ENCODE results near the gene VWF.

The VWF gene

DNA sequence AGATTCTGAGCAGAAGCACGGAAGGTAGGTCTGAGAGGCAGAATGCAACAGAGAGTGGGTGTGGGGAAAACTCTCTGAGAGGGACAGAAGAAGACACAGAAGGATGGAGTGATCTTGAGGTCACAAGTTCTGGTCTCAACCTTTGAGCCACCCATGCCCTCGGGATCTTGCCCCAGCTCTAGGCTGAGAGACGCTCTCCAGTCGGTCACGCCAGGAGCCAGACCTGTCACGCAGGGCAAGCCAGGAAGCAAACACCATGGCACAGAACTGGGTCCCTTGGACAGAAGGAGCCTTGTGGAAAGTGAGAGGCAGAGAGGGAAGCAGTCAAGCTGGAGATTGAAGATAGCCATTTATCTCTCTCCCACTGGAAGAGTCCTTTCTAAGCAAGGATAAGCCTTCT is 79.0 kb downstream of the VWF start:
- no peak for DNase-seq (ENCODE audit: low read depth)
- H3K4me3 ChIP-seq (ENCODE audit: low read depth, low read length), result no peak overlapping the region
- TF ChIP-seq, protein P1, sequence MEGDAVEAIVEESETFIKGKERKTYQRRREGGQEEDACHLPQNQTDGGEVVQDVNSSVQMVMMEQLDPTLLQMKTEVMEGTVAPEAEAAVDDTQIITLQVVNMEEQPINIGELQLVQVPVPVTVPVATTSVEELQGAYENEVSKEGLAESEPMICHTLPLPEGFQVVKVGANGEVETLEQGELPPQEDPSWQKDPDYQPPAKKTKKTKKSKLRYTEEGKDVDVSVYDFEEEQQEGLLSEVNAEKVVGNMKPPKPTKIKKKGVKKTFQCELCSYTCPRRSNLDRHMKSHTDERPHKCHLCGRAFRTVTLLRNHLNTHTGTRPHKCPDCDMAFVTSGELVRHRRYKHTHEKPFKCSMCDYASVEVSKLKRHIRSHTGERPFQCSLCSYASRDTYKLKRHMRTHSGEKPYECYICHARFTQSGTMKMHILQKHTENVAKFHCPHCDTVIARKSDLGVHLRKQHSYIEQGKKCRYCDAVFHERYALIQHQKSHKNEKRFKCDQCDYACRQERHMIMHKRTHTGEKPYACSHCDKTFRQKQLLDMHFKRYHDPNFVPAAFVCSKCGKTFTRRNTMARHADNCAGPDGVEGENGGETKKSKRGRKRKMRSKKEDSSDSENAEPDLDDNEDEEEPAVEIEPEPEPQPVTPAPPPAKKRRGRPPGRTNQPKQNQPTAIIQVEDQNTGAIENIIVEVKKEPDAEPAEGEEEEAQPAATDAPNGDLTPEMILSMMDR (IDR thresholded peaks at IDR 0.05; ENCODE audit: control insufficient read depth, extremely low read depth, insufficient read depth), result no peak

DNA sequence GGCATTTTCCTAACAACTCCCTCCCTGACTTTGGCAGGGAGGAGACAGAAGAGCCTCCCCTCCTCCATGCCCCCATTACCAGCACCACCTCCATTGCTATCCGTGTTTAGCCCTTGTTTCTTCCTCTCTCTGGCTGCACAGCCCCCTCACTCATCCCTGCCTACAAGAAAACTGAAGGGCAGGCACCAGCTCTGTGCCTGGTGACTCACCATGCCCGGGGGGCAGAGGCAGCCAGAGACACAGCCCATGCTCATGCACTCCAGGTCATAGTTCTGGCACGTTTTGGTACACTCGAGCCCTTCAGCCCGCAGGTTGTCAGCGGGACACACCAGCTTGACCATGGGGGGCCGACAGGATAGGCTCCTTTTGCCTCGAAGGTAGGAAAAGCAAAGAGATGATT is 80.4 kb downstream of the VWF start:
- DNase-seq (ENCODE audit: low read depth), result no peak
- TF ChIP-seq, protein P1 (IDR thresholded peaks at IDR 0.05; ENCODE audit: control insufficient read depth, extremely low read depth, insufficient read depth), result no peak

DNA sequence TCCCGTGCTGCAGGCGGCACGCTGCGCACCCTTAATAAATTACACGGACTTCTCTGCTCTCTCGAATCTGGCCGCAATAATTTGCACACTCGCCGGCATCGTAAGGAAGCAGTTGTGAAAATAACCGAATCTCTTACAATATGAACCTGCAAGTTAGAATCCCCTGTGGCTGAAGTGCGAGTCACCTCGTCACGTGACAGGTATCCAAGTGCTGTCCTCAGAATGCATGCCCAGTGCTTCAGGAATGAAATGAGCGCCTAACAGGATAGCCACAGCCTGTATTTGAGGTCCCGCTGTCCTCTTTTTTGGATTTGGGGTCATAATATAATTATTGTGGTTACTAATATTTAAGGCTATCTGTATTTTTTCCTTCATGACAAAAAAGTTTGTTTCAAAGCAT is 82.0 kb downstream of the VWF start:
- no peak for DNase-seq (ENCODE audit: low read depth)
- no peak overlapping the region for H3K4me3 ChIP-seq (ENCODE audit: low read depth, low read length)
- TF ChIP-seq, protein P1 (IDR thresholded peaks at IDR 0.05; ENCODE audit: control insufficient read depth, extremely low read depth, insufficient read depth), result no peak

More for the DNA sequence above, 80.4 kb downstream of the VWF start:
- H3K4me3 ChIP-seq (ENCODE audit: low read depth, low read length), result no peak overlapping the region

DNA sequence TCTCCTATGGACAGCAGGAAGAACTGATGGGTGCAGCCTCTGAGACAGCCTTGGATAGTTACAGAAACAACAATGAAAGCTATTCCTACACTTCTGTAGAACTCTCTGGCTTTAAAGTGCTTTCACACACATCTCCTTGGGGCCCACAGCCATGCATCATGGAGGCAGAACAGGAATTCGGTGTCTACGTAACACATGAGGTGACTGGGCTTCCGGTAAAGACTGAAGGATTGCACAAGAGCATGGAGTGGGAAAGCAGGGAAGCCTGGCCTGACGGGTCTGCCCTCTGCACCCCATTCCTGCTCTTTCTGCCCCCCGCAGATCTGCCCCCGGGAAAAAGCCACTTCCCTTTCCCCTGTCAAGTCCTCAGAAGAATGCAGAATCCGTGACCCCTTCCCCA is 82.6 kb downstream of the VWF start:
- no peak overlapping the region for H3K4me3 ChIP-seq (ENCODE audit: low read depth, low read length)
- TF ChIP-seq, protein P1 (IDR thresholded peaks at IDR 0.05; ENCODE audit: control insufficient read depth, extremely low read depth, insufficient read depth), result no peak
- DNase-seq (ENCODE audit: low read depth), result no peak

DNA sequence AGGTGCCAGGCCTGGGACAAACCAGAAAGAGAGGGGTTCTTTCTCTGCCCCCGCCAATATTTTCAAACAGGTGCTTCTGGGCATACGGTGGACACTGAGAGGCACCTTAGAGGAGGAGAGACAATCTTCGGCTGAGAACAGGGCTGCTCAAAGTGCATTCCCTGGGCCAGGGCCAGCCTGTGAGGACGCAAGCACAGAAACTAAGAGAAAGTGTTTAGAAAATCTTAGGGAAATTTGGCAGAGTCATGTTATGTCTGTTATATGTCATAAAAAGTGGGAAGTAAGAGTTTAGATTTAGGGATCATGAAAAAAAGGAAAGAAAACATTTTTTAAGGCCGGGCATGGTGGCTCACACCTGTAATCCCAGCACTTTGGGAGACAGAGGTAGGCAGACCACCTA is 83.7 kb downstream of the VWF start:
- no peak overlapping the region for H3K4me3 ChIP-seq (ENCODE audit: low read depth, low read length)
- DNase-seq (ENCODE audit: low read depth), result no peak
- TF ChIP-seq, protein P1 (IDR thresholded peaks at IDR 0.05; ENCODE audit: control insufficient read depth, extremely low read depth, insufficient read depth), result no peak

DNA sequence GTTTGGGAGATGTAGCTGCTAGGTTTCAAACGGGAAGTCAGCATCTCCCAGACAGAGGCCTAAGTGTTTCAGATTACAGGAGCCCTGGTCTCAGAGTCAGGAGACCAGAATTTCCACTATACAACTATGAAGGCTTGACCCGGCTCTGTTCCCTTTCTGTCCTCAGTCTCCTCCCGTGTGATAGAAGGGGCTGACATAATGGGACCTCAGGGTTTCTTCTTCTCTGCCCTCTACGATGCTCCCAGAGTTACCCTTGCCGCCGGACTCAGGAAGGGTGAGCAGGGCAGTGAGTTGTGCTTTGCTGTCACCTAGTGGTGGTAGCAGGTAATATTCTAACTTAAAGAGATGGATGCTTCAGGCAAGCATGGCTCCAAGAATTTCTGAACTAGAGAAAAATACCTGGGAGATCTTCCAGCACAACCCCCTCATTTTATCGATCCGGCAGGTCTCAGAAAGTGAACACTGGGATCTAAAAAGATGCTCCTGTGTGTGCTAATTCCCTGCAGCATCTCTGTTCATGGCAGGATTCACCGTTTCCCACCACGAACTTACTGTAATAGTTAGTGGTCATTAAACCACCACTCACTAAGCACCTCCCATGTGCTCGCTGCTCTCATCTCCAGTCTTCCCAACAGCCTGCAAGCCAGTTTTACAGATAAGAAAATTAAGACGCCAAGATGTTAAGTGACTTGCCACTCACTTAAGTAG is 84.4 kb downstream of the VWF start:
- H3K4me3 ChIP-seq (ENCODE audit: low read depth, low read length), result no peak overlapping the region
- TF ChIP-seq, protein P1 (IDR thresholded peaks at IDR 0.05; ENCODE audit: control insufficient read depth, extremely low read depth, insufficient read depth), result peak; percentile 97
- peak; percentile 40 for DNase-seq (ENCODE audit: low read depth)

DNA sequence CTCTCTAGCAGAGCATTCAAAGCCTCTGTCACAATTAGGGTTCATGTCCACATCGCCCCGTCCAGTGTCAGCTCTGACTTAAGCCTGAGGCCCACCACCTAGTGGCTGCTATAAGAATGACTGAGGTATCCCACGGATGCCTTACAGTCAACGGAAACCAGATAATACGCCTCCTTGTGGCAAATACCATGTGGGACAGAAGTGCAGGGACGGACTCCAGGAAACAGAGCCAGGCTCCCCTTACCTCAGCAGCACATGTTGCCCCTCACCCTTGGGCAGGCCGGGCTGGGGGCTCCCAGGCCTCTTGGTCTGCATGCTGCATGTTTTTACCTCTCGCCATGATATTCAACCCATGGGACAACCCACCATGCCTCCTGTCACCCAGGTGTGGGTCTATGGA is 86.3 kb downstream of the VWF start:
- TF ChIP-seq, protein P1 (IDR thresholded peaks at IDR 0.05; ENCODE audit: control insufficient read depth, extremely low read depth, insufficient read depth), result peak; percentile 88
- DNase-seq (ENCODE audit: low read depth), result peak; percentile 70
- H3K4me3 ChIP-seq (ENCODE audit: low read depth, low read length), result no peak overlapping the region

Data from LNCaP clone FGC (cell line).